ENCODE measurements around the gene LILRA6. TPM values are rescaled to one million over a fixed set of nuclear protein-coding genes. Genes with fewer than 3 reads are reported as not detected.
"Not testable (repeated sequence)": the region's sequence is repeated elsewhere in the genome, so short reads cannot be mapped to it uniquely, and the experiment has no call there.

LILRA6 gene
- polyA plus RNA-seq, 1 donor = 0.32 TPM

DNA sequence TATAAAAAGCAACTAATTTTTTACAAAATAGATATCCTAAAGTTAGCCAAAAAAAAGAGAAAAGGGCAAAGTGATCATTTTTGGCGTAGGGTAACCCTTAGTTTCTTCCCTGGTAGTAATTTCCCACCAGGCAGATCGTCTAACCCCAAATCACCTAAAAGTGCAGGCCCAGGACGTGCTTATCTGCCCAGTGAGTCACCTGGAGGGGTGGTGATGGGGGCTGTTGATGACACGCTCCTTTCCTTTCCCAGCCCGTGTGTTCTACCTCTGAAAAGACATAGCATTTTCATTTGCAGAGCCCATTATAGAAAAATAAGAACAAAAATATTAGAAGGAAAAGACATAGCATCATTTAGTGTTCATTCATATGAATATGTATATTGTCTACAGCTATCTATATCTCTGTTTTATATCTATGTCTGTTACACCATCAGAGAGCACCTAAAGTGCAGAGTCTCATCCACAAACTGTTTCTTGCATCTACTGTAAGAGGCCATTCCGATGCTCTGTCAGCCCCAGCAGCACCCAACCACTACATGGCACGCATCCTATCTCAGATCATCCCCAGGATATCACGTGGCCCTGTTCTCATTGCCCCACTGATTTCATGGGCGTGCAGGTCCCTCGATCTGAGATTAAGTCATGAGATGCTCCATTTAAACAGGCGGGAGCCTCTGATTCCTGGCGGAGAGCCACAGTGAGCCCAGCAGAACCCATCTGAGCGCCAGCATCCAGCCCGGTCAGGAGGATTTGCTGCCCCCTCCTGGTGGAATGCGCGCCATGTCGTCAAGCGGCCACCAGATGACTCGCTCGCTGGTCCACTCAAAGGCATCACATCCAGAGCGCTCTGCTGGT, 11.3 kb downstream of the LILRA6 start:
- peak; percentile 66 for DNase-seq

DNA sequence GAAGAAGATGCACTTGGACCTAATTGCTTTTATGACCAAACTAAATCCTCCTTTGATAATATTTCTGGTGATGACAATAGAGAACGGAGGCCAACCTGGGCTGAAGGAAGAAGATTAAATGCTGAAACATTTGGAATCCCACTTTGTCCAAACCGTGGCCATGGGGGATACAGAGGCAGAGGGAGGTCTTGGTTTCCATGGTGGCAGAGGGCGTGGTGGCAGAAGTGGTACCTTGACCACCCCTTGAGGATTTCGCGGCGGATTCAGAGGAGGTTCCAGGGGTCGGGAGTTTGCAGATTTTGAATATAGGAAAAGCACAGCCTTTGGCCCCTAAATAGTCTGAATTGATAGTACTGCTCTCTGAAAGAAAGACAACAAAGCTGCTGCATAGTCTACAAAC, 12.6 kb downstream of the LILRA6 start:
- no peak for DNase-seq

- DNase-seq = no peak
These were observed 13.4 kb downstream of the LILRA6 start for GRCh38 chr19:54229146-54229545.

DNA sequence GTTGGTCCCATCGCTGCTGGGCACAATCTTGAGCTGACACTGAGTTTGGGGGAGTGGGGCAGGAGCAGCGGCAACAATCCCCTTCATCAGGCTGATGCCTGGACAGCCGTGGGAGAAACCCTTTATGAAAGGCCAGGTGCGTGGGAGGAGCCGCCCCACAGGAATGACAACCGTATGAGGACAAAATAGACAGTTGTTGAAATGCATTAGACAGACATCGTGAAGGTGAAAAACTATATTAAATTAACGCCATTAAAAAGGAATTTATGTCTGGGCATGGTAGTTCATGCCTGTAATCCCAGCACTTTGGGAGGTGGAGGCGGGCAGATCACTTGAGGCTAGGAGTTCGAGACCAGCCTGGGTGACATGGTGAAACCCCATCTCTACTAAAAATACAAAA, 18.0 kb downstream of the LILRA6 start:
- DNase-seq = not testable (repeated sequence)

GRCh38 chr19:54223937-54224281, 18.7 kb downstream of the LILRA6 start:
- not testable (repeated sequence) for DNase-seq

- DNase-seq = not testable (repeated sequence)
These were observed 19.2 kb downstream of the LILRA6 start for GRCh38 chr19:54223277-54223936.

DNA sequence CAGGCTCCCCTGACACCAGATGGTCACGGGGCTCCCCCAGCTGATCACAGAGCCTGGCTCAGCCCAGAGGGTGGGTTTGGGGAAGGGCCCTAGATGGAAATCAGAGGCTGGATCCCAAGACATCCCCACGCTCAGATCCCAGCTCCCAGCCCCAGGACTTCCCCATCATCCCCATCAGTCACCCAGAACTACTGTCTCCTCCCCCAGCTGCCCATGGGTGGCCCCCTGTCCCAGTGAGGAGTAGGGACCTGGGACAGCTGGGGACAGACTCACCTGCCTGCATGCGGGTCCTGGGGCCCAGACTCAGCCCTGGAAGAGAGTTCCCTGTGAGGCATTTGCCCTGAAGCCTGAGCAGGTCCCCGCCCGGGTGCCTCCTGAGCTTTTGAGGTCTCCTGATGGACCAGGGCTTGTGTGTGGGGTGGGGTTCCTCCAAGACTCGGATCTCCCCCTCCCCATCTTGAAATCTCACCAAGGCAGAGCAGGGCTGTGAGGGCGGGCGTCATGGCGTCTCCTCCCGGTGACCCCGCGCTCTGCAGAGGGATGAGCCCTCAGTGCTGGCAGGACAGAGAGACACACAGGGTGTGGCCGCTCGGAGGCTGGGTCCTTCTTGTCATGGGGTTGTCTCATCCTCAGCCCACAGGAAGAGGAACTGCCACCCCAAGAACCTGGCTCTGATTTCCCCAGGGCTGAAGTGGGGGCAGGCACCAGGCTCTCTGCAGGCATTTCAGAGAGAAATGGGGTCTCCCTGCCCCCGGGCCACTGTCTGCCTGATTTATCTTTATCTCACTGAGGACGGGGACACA, 19.9 kb downstream of the LILRA6 start, which contains the start of gene LILRB3:
LILRB3 (minus strand) TSS at position 534 of the 803 bp plus-strand sequence; CDS start at position 503, 31 bp downstream.
- DNase-seq = not testable (repeated sequence)

- not testable (repeated sequence) for DNase-seq
These were observed 20.6 kb downstream of the LILRA6 start for GRCh38 chr19:54221947-54222346.

GRCh38 chr19:54219702-54220101, 22.9 kb downstream of the LILRA6 start:
- DNase-seq = not testable (repeated sequence)

DNA sequence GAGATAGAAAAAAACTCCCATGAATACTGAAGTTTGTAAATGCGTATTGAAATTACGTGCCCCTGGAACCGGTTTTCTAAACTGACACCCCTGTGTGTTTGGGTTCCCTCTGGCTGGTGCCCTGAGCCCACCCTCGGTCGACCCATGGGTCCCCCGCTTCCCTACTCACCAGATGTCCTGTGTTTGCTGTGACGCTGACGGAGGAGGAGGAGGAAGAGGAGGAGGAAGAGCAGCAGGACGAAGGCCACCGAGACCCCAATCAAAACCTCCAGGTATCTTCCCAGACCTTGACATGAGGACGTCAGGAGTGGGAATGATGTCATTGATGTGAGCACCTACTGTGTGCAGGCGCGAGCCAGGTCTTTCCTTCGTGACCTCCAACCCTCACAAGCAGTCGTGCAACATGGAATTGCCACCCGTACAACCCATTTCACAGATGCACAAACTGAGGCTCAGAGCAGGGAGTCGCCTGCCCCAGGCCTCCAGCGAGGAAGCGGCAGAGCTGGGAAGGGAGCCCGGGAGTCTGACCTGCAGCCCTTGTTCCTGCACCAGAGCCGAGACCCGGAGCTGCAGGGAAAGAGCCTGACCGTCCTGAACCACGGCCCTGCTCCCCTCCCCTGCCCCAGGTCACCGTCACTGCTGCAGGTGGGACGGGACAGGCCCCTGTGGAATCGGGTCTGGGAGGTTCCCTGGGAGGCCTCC, 23.5 kb downstream of the LILRA6 start:
- no peak for DNase-seq

DNA sequence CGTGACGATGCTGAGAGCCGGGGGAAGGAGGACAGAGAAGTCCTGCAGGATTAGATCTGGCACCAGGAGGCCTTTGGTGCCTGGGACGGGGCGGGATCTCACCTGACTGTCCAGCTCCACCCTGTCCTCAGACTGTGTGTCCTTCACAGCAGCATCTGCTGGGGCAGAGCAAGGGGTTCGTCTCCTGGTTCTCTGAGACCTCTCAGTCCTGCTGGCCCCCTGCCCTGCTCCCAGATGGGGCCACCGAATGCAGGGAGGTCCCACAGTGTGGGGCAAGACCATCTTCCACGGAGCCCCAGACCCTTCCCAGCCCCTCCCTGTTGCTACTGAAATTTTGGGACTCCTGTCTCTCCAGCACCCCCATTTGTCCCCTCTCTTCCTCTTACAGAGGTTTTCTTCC, 24.3 kb downstream of the LILRA6 start:
- no peak for DNase-seq

DNA sequence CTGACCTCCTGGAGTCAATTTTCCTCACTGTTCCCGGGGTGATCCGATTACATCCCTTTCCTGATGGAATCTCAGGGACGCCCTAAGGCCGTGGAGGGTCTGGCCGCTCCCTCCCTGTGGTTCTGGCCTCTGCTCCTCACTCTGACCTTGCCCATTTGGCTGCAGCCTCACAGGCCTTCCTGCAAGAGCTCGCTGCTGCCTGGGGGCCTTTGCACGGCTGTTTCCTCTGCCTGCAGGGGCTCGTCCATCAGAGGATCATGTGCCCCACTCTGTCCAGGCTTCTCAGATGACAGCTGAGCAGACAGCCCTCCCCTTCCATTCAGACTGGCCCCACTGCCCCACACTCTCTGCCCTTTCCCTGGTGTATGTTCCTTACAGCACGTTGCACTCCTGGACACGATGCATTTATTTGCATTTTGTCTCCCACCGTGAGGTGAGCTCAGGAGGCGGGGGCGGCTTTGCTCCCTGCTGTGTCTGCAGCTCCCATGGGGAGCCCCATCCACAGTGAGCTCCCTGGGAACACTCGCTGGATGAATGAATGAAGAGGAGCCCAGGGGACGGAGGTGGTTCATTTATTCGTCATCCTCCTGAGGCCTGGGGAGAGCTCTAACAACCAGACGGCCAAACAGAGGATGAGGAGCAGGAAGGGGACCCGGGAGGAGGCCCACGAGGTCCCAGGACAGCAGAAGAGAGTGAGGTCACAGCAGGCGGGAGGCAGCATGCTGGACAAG, 24.9 kb downstream of the LILRA6 start:
- DNase-seq = not testable (repeated sequence)

GRCh38 chr19:54216869-54217268, 25.7 kb downstream of the LILRA6 start:
- no peak for DNase-seq

DNA sequence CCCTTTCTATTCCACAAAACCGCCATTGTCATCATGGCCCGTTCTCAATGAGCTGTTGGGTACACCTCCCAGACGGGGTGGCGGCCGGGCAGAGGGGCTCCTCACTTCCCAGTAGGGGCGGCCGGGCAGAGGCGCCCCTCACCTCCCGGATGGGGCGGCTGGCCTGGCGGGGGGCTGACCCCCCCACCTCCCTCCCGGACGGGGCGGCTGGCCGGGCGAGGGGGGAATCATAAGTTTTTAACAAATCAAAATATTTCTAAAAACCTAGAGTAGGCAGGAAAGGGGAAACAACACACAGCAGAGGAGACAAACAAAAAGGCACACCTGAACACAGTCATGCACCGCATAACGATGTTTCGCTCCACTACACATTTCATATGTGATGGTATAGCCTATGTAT, 27.9 kb downstream of the LILRA6 start:
- DNase-seq = not testable (repeated sequence)

DNA sequence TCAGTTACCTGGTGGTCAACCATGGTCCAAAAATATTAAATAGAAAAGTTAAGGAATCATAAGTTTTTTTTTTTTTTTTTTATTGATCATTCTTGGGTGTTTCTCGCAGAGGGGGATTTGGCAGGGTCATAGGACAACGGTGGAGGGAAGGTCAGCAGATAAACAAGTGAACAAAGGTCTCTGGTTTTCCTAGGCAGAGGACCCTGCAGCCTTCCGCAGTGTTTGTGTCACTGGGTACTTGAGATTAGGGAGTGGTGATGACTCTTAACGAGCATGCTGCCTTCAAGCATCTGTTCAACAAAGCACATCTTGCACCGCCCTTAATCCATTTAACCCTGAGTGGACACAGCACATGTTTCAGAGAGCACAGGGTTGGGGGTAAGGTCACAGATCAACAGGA, 28.4 kb downstream of the LILRA6 start:
- DNase-seq = not testable (repeated sequence)

DNA sequence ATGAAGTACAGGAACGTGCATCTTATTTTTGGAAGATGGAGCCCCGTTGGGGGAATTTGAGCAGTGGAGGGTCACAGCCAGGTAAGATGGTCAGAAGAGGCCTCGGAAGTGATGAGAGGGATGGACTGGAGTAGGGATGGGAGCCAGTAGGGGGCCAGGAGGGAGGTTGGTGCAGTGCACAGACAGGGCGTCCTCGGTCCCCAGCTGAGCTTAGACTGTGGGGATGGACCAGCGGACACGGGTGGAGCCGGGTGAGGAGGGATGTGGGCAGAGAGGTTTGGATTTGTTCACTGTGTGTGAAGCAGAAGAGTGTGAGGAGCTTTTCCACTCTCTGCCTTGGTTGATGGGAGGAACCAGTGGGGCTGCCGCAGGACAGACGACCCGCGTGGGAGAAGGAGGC, 31.4 kb downstream of the LILRA6 start:
- DNase-seq = no peak

GRCh38 chr19:54209811-54210494, 32.6 kb downstream of the LILRA6 start:
- peak; percentile 84 for DNase-seq

DNA sequence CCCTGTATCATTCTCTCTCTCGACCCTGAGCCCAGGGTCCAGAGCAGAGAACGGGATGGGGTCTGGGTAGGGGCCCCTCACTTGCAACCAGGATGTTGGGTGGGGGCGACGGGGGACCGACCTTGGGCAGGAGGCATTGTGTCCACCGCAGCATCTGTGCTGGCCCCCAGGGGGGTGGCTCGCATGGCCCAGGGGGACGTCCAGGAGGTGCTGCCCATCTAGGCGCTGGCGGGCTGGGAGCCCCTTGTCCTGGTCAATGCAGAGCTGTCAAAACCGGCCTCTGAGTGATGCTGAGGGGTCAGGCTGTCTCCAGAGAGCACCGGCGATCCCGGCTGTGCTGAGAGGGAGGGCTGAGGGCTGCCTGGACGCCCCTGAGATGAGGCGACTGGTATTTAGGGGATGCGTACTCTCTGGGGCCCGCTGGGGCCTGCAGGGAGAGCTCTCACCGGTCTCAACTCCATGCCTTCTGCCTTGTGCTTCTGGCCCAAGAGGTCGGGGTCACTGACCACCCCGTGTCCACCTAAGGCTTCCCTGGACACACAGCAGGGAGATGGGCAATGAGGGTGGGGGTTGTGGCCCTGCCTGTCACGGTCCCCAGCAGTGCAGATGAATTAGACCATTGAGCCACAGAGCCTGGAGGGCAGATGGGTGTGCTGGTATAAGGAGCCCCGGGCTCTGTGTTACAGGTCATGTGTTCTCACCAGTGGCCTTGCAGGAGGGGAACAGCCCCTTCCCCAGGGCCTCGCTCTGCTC, 33.4 kb downstream of the LILRA6 start:
- no peak for DNase-seq

DNA sequence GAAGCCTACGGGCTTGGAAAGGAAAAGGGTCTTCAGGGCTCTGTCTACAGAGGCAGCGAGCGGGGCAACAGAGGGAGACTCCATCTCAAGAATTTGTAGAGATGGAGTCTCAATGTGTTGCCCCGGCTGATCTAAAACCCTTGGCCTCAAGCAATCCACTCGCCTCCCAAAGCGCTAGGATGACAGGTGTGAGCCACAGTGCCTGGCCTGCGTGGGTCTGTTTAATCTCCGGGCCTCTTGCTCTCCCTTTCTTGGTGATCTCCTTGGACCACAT, 33.9 kb downstream of the LILRA6 start:
- DNase-seq = no peak
